ENCODE measurements around the gene DUSP16. TPM values are rescaled to one million over a fixed set of nuclear protein-coding genes. Genes with fewer than 3 reads are reported as not detected.

Gene DUSP16
- polyA plus RNA-seq, 1 donor from 2014 or later: 42.5 TPM

DNA sequence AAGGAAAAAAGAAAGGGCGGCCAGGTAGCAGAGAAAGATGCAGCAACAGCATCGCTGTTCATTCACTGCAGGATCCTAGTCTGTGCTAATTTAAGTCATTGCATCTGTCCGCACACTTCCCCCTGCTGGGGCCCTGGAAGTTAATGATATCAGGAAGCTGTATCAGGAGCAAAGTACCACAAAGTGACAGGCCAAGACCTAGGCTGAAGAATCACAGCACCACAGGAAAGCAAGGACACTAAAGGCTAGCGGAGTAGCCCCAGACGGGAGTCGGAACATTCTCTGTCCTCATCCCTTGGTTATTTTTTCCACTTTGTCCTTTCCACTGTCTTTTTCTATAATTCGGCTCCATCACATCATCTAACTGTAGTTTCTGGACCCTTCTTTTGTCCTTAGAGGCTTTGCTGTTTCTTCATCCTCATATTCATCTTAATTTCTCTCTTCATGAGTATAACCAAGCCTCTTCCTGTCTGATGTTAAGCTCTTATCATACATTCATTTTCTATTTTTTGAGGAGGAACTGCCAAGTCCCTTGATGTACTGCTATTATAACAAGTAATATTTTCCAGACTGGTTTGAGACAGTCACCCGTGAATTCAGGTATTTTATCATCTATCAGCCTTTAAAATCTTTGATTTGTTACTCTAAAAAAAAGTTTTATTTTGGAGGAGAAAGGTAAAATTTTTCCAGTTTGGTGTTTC lies 28.3 kb downstream of the DUSP16 start:
- Histone ChIP-seq H3K4me3 (ENCODE audit: low read length) (no peak overlapping the region), H3K27ac (ENCODE audit: low read length) (no peak overlapping the region), H3K27me3 (ENCODE audit: insufficient read depth, low read depth, low read length) (no peaks in the 10 kb centered on the region), H3K4me2 (ENCODE audit: low read length) (no peak overlapping the region), H4K20me1 (ENCODE audit: insufficient read depth) (no peaks in the 10 kb centered on the region), H3F3A (ENCODE audit: insufficient read depth, low read length, poor library complexity, severe bottlenecking) (no peaks in the 10 kb centered on the region), H3K9ac (ENCODE audit: low read length) (no peak overlapping the region), H2AFZ (ENCODE audit: low read depth, low read length) (no peak overlapping the region), H3K9me2 (ENCODE audit: insufficient read depth, low read length) (no peaks in the 10 kb centered on the region), H3K9me3 (ENCODE audit: low read length) (no peaks in the 10 kb centered on the region), H3K36me3 (ENCODE audit: insufficient read depth, low read length) (no peaks in the 10 kb centered on the region), H3K79me2 (replicated peaks; ENCODE audit: insufficient read depth, low read length) (no peaks in the 10 kb centered on the region)
- TF ChIP-seq SMC3 (conservative IDR thresholded peaks at IDR 0.05; ENCODE audit: poor library complexity) (no peak), RAD21 (conservative IDR thresholded peaks at IDR 0.05) (no peak), POLR2AphosphoS5 (IDR thresholded peaks at IDR 0.05) (no peak), EZH2 (IDR thresholded peaks at IDR 0.05; ENCODE audit: borderline replicate concordance, insufficient read depth, low read length, poor library complexity, severe bottlenecking) (no peak), EP300 (conservative IDR thresholded peaks at IDR 0.05; ENCODE audit: poor library complexity, severe bottlenecking) (no peak), TAF1 (IDR thresholded peaks at IDR 0.05; ENCODE audit: low read depth) (no peak), MXI1 (conservative IDR thresholded peaks at IDR 0.05; ENCODE audit: poor library complexity, severe bottlenecking) (no peak)
- TF ChIP-seq, protein P1, sequence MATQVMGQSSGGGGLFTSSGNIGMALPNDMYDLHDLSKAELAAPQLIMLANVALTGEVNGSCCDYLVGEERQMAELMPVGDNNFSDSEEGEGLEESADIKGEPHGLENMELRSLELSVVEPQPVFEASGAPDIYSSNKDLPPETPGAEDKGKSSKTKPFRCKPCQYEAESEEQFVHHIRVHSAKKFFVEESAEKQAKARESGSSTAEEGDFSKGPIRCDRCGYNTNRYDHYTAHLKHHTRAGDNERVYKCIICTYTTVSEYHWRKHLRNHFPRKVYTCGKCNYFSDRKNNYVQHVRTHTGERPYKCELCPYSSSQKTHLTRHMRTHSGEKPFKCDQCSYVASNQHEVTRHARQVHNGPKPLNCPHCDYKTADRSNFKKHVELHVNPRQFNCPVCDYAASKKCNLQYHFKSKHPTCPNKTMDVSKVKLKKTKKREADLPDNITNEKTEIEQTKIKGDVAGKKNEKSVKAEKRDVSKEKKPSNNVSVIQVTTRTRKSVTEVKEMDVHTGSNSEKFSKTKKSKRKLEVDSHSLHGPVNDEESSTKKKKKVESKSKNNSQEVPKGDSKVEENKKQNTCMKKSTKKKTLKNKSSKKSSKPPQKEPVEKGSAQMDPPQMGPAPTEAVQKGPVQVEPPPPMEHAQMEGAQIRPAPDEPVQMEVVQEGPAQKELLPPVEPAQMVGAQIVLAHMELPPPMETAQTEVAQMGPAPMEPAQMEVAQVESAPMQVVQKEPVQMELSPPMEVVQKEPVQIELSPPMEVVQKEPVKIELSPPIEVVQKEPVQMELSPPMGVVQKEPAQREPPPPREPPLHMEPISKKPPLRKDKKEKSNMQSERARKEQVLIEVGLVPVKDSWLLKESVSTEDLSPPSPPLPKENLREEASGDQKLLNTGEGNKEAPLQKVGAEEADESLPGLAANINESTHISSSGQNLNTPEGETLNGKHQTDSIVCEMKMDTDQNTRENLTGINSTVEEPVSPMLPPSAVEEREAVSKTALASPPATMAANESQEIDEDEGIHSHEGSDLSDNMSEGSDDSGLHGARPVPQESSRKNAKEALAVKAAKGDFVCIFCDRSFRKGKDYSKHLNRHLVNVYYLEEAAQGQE (IDR thresholded peaks at IDR 0.05; ENCODE audit: borderline replicate concordance): no peak
- TF ChIP-seq, protein P2, sequence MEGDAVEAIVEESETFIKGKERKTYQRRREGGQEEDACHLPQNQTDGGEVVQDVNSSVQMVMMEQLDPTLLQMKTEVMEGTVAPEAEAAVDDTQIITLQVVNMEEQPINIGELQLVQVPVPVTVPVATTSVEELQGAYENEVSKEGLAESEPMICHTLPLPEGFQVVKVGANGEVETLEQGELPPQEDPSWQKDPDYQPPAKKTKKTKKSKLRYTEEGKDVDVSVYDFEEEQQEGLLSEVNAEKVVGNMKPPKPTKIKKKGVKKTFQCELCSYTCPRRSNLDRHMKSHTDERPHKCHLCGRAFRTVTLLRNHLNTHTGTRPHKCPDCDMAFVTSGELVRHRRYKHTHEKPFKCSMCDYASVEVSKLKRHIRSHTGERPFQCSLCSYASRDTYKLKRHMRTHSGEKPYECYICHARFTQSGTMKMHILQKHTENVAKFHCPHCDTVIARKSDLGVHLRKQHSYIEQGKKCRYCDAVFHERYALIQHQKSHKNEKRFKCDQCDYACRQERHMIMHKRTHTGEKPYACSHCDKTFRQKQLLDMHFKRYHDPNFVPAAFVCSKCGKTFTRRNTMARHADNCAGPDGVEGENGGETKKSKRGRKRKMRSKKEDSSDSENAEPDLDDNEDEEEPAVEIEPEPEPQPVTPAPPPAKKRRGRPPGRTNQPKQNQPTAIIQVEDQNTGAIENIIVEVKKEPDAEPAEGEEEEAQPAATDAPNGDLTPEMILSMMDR (IDR thresholded peaks at IDR 0.05; ENCODE audit: poor library complexity, severe bottlenecking): no peak

DNA sequence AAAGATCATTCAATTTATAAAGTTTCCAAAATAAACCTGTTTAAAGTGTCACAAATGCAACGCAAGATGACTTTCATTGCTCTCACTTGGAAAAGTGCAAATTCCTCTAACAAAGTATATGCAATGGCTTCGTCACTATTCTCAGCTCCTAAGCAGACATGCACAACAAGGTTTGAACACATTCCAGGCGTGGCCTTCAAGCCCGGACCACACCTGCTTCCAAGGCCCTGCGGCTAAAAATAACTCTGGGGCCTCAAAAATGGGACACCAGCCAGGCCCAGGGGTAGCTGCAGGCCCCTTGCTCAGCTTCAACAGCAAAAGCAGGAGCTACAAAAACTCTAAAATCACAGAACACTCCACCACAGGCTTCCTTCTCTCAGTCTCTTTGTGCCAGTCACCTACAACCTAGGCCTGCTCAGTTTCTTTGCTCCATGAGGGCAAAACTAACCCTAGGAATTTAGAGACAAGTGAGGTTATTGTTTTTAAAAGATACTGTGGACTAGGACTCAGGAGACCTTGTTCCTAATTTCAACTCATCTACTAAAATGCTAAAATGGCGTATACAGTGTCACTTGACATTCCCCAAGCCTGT lies 29.3 kb downstream of the DUSP16 start:
- H3K79me2 ChIP-seq (replicated peaks; ENCODE audit: insufficient read depth, low read length): no peaks in the 10 kb centered on the region
- H3K9me3 ChIP-seq (ENCODE audit: low read length): no peaks in the 10 kb centered on the region
- no peak overlapping the region for H2AFZ ChIP-seq (ENCODE audit: low read depth, low read length)
- no peaks in the 10 kb centered on the region for H3K36me3 ChIP-seq (ENCODE audit: insufficient read depth, low read length)
- no peak overlapping the region for H3K27ac ChIP-seq (ENCODE audit: low read length)
- H3K4me2 ChIP-seq (ENCODE audit: low read length): no peak overlapping the region
- no peak overlapping the region for H3K4me3 ChIP-seq (ENCODE audit: low read length)
- no peaks in the 10 kb centered on the region for H3K27me3 ChIP-seq (ENCODE audit: insufficient read depth, low read depth, low read length)
- H3K9me2 ChIP-seq (ENCODE audit: insufficient read depth, low read length): no peaks in the 10 kb centered on the region
- no peaks in the 10 kb centered on the region for H4K20me1 ChIP-seq (ENCODE audit: insufficient read depth)
- TF ChIP-seq MXI1 (conservative IDR thresholded peaks at IDR 0.05; ENCODE audit: poor library complexity, severe bottlenecking): no peak
- TF ChIP-seq, protein P2 (IDR thresholded peaks at IDR 0.05; ENCODE audit: poor library complexity, severe bottlenecking): no peak
- no peak for TF ChIP-seq TAF1 (IDR thresholded peaks at IDR 0.05; ENCODE audit: low read depth)
- no peak overlapping the region for H3K9ac ChIP-seq (ENCODE audit: low read length)
- H3F3A ChIP-seq (ENCODE audit: insufficient read depth, low read length, poor library complexity, severe bottlenecking): no peaks in the 10 kb centered on the region

All from neural cell (in vitro differentiated cells).